HepG2 (cell line): ENCODE results near the gene C2orf42. TPM values are rescaled to one million over a fixed set of nuclear protein-coding genes. Genes with fewer than 3 reads are reported as not detected.

Experiments
- ASH2L ChIP-seq: fragments of 300-600, 200-600 bp; sonication (generic); IDR thresholded peaks from 2 replicates; pipeline ENCODE4 v1.7.0; 2017; ENCODE audit warnings: low read depth, mild to moderate bottlenecking, moderate library complexity, mixed read lengths, low read length; ENCODE audit not compliant: insufficient read length
- ATF7-NPFF ChIP-seq: sonication (generic); formaldehyde crosslinking; IDR thresholded peaks from 2 replicates; pipeline ENCODE4 v1.8.1; 2023; ENCODE audit warnings: mild to moderate bottlenecking, low read depth, missing genetic modification reagents, moderate library complexity
- ERF ChIP-seq: IDR thresholded peaks from 2 replicates; pipeline ENCODE4 v1.6.1; 2018; ENCODE audit warnings: missing biosample characterization, missing genetic modification reagents
- GABPA ChIP-seq, 2 experiments: IDR thresholded peaks; 2 replicates each; pipeline ENCODE4 v1.6.1; 2011 to 2016; ENCODE audit warnings: low read depth in 2 of 2, low read length in 1 of 2, missing biosample characterization in 1 of 2, missing genetic modification characterization in 1 of 2
- GATAD1 ChIP-seq: IDR thresholded peaks from 2 replicates; pipeline ENCODE4 v1.6.1; 2016; ENCODE audit warnings: missing genetic modification reagents, missing compliant biosample characterization
- RARA ChIP-seq: IDR thresholded peaks from 2 replicates; pipeline ENCODE4 v1.6.1; 2016; ENCODE audit warnings: missing genetic modification reagents, missing compliant biosample characterization
- SP4 ChIP-seq: sonication (generic); formaldehyde crosslinking; IDR thresholded peaks from 2 replicates; pipeline ENCODE4 v1.8.1; 2023; ENCODE audit warnings: mild to moderate bottlenecking, missing genetic modification reagents
- ZNF562 ChIP-seq: sonication (generic); formaldehyde crosslinking; IDR thresholded peaks from 2 replicates; pipeline ENCODE4 v1.8.0; 2022; ENCODE audit warnings: missing genetic modification reagents, borderline replicate concordance
- ZNF777 ChIP-seq: sonication (generic); formaldehyde crosslinking; IDR thresholded peaks from 2 replicates; pipeline ENCODE4 v1.4.0; 2020; ENCODE audit warnings: missing genetic modification reagents
- ZNF782 ChIP-seq: sonication (generic); formaldehyde crosslinking; IDR thresholded peaks from 2 replicates; pipeline ENCODE4 v1.4.0; 2020; ENCODE audit warnings: missing genetic modification reagents, mild to moderate bottlenecking, borderline replicate concordance
- ZNF839 ChIP-seq: sonication (generic); formaldehyde crosslinking; IDR thresholded peaks from 2 replicates; pipeline ENCODE4 v1.4.0; 2020; ENCODE audit warnings: missing genetic modification reagents, mild to moderate bottlenecking, borderline replicate concordance
- ZZZ3 ChIP-seq: sonication (generic); formaldehyde crosslinking; IDR thresholded peaks from 2 replicates; pipeline ENCODE4 v1.4.0; 2020; ENCODE audit warnings: missing genetic modification reagents, mild to moderate bottlenecking, borderline replicate concordance
- polyA plus RNA-seq, 8 experiments: library from polyadenylated mRNA; depleted of rRNA in 3 of 8; stranded (reverse) in 7 of 8; unstranded in 1 of 8; fragments of >200 nt; fragmentation: Illumina TruSeq in 4 of 8; extraction: Trizol in 4 of 8; gene quantifications; 2 replicates each; pipeline versions ENCODE4 v1.2.1 to v1.2.3, GENCODE V29; 2011 to 2016; ENCODE audit warnings: low read depth in 4 of 8, missing spikeins in 1 of 8, mixed read lengths in 1 of 8; ENCODE audit not compliant: insufficient read depth in 1 of 8
- total RNA-seq, 5 experiments: library from RNA; depleted of rRNA; stranded (reverse); fragments of >200 nt; fragmentation: Illumina TruSeq; extraction: Trizol; gene quantifications; 2 replicates each; pipeline ENCODE4 v1.2.3, GENCODE V29; 2016; ENCODE audit warnings: low read depth in 1 of 5
- TF ChIP-seq, protein P1 (sequence below): sonication (generic); formaldehyde crosslinking; IDR thresholded peaks from 2 replicates; pipeline ENCODE4 v1.5.0; 2020; ENCODE audit warnings: mild to moderate bottlenecking, missing genetic modification reagents, borderline replicate concordance
- TF ChIP-seq, protein P2 (sequence below): sonication (generic); formaldehyde crosslinking; IDR thresholded peaks from 2 replicates; pipeline ENCODE4 v1.4.0; 2020; ENCODE audit warnings: missing genetic modification reagents
- TF ChIP-seq, protein P3 (sequence below): sonication (generic); formaldehyde crosslinking; IDR thresholded peaks from 2 replicates; pipeline ENCODE4 v1.4.0; 2020; ENCODE audit warnings: missing genetic modification reagents

C2orf42 gene
- total and polyA plus RNA-seq, 2 of the 13 experiments (the other 11 are each of a cell fraction or from before 2014, with no cell fraction given) = 9.3 to 9.9 TPM

DNA sequence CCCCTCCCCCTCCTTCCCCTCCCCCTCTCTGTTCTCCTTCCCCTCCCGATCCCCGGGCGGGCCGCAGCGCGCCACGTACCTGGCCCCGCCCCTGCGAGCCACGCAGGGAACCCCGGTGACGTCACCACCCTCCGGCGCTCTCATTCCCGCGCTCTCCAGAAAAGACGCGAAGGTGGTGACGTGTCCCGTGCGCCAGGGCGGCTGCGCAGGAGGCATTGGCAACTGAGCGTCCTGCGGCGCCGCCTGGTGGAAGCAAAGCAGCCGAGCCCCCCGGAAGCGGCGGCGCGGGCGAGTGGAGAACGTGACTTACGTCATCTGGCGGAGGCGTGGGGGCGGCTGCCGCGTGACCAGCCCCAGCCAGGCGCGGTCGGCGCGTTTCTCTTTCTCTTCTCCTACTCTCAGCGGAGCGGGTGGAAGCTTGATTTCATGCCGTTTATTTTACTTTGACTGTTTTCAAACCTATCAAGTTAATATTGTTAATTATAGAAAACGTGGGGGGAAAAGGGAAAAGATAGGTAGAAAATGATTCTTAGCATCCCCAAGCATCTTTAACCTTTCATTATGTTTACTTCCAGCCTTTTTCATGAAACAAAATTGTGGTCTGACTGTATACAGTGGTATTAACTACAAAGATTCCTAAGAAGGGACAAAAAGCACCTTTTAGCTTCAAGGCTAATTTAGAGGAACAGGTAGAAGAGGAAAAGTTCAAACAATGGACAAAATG is 48.1 kb downstream of the C2orf42 start (continued):
- TF ChIP-seq, protein P1, sequence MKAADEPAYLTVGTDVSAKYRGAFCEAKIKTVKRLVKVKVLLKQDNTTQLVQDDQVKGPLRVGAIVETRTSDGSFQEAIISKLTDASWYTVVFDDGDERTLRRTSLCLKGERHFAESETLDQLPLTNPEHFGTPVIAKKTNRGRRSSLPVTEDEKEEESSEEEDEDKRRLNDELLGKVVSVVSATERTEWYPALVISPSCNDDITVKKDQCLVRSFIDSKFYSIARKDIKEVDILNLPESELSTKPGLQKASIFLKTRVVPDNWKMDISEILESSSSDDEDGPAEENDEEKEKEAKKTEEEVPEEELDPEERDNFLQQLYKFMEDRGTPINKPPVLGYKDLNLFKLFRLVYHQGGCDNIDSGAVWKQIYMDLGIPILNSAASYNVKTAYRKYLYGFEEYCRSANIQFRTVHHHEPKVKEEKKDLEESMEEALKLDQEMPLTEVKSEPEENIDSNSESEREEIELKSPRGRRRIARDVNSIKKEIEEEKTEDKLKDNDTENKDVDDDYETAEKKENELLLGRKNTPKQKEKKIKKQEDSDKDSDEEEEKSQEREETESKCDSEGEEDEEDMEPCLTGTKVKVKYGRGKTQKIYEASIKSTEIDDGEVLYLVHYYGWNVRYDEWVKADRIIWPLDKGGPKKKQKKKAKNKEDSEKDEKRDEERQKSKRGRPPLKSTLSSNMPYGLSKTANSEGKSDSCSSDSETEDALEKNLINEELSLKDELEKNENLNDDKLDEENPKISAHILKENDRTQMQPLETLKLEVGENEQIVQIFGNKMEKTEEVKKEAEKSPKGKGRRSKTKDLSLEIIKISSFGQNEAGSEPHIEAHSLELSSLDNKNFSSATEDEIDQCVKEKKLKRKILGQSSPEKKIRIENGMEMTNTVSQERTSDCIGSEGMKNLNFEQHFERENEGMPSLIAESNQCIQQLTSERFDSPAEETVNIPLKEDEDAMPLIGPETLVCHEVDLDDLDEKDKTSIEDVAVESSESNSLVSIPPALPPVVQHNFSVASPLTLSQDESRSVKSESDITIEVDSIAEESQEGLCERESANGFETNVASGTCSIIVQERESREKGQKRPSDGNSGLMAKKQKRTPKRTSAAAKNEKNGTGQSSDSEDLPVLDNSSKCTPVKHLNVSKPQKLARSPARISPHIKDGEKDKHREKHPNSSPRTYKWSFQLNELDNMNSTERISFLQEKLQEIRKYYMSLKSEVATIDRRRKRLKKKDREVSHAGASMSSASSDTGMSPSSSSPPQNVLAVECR (CRISPR knock-in tag) = peak; percentile 95
- TF ChIP-seq ZNF777 (CRISPR knock-in tag) = no peak
- TF ChIP-seq SP4 (CRISPR knock-in tag) = peak; percentile 95
- peak; percentile 100 for TF ChIP-seq ERF
- peak; percentile 95 for TF ChIP-seq GATAD1 (CRISPR knock-in tag)
- TF ChIP-seq ZNF562 (CRISPR knock-in tag) = no peak; the same call in 1 of the 2 replicates
- TF ChIP-seq ZZZ3 (CRISPR knock-in tag) = 0 out of 2 replicates have a peak, but pooled peaks have one; percentile 94
- TF ChIP-seq ZNF782 = no peak; the same call in 1 of the 2 replicates
- peak; percentile 47 for TF ChIP-seq ASH2L
- TF ChIP-seq, protein P2, sequence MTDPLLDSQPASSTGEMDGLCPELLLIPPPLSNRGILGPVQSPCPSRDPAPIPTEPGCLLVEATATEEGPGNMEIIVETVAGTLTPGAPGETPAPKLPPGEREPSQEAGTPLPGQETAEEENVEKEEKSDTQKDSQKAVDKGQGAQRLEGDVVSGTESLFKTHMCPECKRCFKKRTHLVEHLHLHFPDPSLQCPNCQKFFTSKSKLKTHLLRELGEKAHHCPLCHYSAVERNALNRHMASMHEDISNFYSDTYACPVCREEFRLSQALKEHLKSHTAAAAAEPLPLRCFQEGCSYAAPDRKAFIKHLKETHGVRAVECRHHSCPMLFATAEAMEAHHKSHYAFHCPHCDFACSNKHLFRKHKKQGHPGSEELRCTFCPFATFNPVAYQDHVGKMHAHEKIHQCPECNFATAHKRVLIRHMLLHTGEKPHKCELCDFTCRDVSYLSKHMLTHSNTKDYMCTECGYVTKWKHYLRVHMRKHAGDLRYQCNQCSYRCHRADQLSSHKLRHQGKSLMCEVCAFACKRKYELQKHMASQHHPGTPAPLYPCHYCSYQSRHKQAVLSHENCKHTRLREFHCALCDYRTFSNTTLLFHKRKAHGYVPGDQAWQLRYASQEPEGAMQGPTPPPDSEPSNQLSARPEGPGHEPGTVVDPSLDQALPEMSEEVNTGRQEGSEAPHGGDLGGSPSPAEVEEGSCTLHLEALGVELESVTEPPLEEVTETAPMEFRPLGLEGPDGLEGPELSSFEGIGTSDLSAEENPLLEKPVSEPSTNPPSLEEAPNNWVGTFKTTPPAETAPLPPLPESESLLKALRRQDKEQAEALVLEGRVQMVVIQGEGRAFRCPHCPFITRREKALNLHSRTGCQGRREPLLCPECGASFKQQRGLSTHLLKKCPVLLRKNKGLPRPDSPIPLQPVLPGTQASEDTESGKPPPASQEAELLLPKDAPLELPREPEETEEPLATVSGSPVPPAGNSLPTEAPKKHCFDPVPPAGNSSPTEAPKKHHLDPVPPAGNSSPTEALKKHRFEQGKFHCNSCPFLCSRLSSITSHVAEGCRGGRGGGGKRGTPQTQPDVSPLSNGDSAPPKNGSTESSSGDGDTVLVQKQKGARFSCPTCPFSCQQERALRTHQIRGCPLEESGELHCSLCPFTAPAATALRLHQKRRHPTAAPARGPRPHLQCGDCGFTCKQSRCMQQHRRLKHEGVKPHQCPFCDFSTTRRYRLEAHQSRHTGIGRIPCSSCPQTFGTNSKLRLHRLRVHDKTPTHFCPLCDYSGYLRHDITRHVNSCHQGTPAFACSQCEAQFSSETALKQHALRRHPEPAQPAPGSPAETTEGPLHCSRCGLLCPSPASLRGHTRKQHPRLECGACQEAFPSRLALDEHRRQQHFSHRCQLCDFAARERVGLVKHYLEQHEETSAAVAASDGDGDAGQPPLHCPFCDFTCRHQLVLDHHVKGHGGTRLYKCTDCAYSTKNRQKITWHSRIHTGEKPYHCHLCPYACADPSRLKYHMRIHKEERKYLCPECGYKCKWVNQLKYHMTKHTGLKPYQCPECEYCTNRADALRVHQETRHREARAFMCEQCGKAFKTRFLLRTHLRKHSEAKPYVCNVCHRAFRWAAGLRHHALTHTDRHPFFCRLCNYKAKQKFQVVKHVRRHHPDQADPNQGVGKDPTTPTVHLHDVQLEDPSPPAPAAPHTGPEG (CRISPR knock-in tag) = peak; percentile 85
- TF ChIP-seq ATF7-NPFF = peak; percentile 98
- TF ChIP-seq, protein P3, sequence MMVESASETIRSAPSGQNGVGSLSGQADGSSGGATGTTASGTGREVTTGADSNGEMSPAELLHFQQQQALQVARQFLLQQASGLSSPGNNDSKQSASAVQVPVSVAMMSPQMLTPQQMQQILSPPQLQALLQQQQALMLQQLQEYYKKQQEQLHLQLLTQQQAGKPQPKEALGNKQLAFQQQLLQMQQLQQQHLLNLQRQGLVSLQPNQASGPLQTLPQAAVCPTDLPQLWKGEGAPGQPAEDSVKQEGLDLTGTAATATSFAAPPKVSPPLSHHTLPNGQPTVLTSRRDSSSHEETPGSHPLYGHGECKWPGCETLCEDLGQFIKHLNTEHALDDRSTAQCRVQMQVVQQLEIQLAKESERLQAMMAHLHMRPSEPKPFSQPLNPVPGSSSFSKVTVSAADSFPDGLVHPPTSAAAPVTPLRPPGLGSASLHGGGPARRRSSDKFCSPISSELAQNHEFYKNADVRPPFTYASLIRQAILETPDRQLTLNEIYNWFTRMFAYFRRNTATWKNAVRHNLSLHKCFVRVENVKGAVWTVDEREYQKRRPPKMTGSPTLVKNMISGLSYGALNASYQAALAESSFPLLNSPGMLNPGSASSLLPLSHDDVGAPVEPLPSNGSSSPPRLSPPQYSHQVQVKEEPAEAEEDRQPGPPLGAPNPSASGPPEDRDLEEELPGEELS = peak; percentile 87
- TF ChIP-seq GABPA (IDR thresholded peaks at IDR 0.05; ENCODE audit: low read depth, low read length) = peak; percentile 36; the same call in 1 of the 2 replicates
- peak; percentile 87 for TF ChIP-seq GABPA (CRISPR knock-in tag; IDR thresholded peaks at IDR 0.05; ENCODE audit: low read depth)
- peak; percentile 65 for TF ChIP-seq RARA (CRISPR knock-in tag)
- TF ChIP-seq ZNF839 (CRISPR knock-in tag) = no peak
